Stomach smooth muscle (tissue), 2 donors: ENCODE measurements around the gene ZNF584.
"Not testable (repeated sequence)": the region's sequence is repeated elsewhere in the genome, so short reads cannot be mapped to it uniquely, and the experiment has no call there.

Source experiments
- H3K27ac ChIP-seq: one replicate; pipeline ENCODE4 v1.7.0; 2013; ENCODE audit warnings: mild to moderate bottlenecking, low read length, inconsistent platforms
- H3K27me3 ChIP-seq, 2 donors: one replicate each; pipeline ENCODE4 v1.7.0; 2013; ENCODE audit warnings: low read length in 2 of 2; ENCODE audit not compliant: insufficient read depth in 2 of 2, control insufficient read depth in 1 of 2
- H3K36me3 ChIP-seq, 2 donors: one replicate each; pipeline ENCODE4 v1.7.0; 2013; ENCODE audit warnings: low read length in 2 of 2; ENCODE audit not compliant: control insufficient read depth in 2 of 2, insufficient read depth in 2 of 2
- H3K4me1 ChIP-seq: one replicate; pipeline ENCODE4 v1.7.0; 2013; ENCODE audit warnings: low read length; ENCODE audit not compliant: control insufficient read depth, insufficient read depth
- H3K4me3 ChIP-seq, 2 donors: one replicate each; pipeline ENCODE4 v1.7.0; 2013; ENCODE audit warnings: low read length in 2 of 2
- H3K9ac ChIP-seq, 2 donors: one replicate each; pipeline ENCODE4 v1.7.0; 2013; ENCODE audit warnings: low read length in 2 of 2, mild to moderate bottlenecking in 1 of 2
- H3K9me3 ChIP-seq, 2 donors: one replicate each; pipeline ENCODE4 v1.7.0; 2013; ENCODE audit warnings: low read length in 2 of 2; ENCODE audit not compliant: control insufficient read depth in 2 of 2
- donor health status: healthy.
- donor health status: Pancreatic carcinoma.

ZNF584 gene

GRCh38 chr19:58449980-58450379 lies 41.5 kb downstream of the ZNF584 start:
- H3K27ac ChIP-seq, H3K27me3 ChIP-seq, H3K4me3 ChIP-seq, H3K4me1 ChIP-seq, H3K36me3 ChIP-seq, H3K9ac ChIP-seq, H3K9me3 ChIP-seq: not testable (repeated sequence)

- Histone ChIP-seq H3K36me3 (peaks cover 0 to 6% of the 10 kb centered on the region in 2 donors), H3K4me3 (peak overlapping the region; percentile 66 to 87), H3K27ac (no peak overlapping the region), H3K27me3 (no peaks in the 10 kb centered on the region), H3K4me1 (peaks cover 6% of the 10 kb centered on the region), H3K9ac (peak overlapping the region in 1 of 2 donors; percentile 77), H3K9me3 (no peaks in the 10 kb centered on the region)
Measured at GRCh38 chr19:58450856-58451357, 42.5 kb downstream of the ZNF584 start.

GRCh38 chr19:58451358-58452101 lies 43.1 kb downstream of the ZNF584 start, which contains the start of gene ZNF324B:
Gene ZNF324B (plus strand): TSS chr19:58451622. CDS start chr19:58453702, 2,080 bp downstream.
- Histone ChIP-seq H3K9ac (peak within 1 kb of the TSS; percentile 64 to 77), H3K36me3 (peaks cover 3 to 12% of the 10 kb centered on the region in 2 donors), H3K27ac (no peak within 1 kb of the TSS), H3K4me3 (peak within 1 kb of the TSS; percentile 66 to 87), H3K4me1 (peaks cover 6% of the 10 kb centered on the region), H3K27me3 (no peaks in the 10 kb centered on the region), H3K9me3 (no peaks in the 10 kb centered on the region)

- H3K27ac ChIP-seq: no peak overlapping the region
- H3K4me3 ChIP-seq: no peak overlapping the region
- no peaks in the 10 kb centered on the region for H3K9me3 ChIP-seq
- H3K27me3 ChIP-seq: no peaks in the 10 kb centered on the region
- no peak overlapping the region for H3K9ac ChIP-seq
- H3K36me3 ChIP-seq: peaks cover 4 to 19% of the 10 kb centered on the region in 2 donors
- peaks cover 6% of the 10 kb centered on the region for H3K4me1 ChIP-seq
Measured at GRCh38 chr19:58453743-58454142, 45.3 kb downstream of the ZNF584 start.

GRCh38 chr19:58455306-58455705 lies 46.9 kb downstream of the ZNF584 start:
- no peaks in the 10 kb centered on the region for H3K27me3 ChIP-seq
- H3K9me3 ChIP-seq: no peaks in the 10 kb centered on the region
- H3K36me3 ChIP-seq: peaks cover 4 to 19% of the 10 kb centered on the region in 2 donors
- H3K4me3 ChIP-seq: no peak overlapping the region
- peaks cover 6% of the 10 kb centered on the region for H3K4me1 ChIP-seq
- H3K27ac ChIP-seq: no peak overlapping the region
- H3K9ac ChIP-seq: no peak overlapping the region

GRCh38 chr19:58456111-58456510 lies 47.7 kb downstream of the ZNF584 start:
- H3K9ac ChIP-seq: no peak overlapping the region
- H3K4me3 ChIP-seq: no peak overlapping the region
- no peak overlapping the region for H3K27ac ChIP-seq
- H3K27me3 ChIP-seq: no peaks in the 10 kb centered on the region
- H3K36me3 ChIP-seq: peaks cover 4 to 19% of the 10 kb centered on the region in 2 donors
- H3K9me3 ChIP-seq: no peaks in the 10 kb centered on the region
- peaks cover 2% of the 10 kb centered on the region for H3K4me1 ChIP-seq

GRCh38 chr19:58460039-58460438 lies 51.6 kb downstream of the ZNF584 start:
- peaks cover 4 to 13% of the 10 kb centered on the region in 2 donors for H3K36me3 ChIP-seq
- no peaks in the 10 kb centered on the region for H3K9me3 ChIP-seq
- no peak overlapping the region for H3K27ac ChIP-seq
- H3K4me3 ChIP-seq: no peak overlapping the region
- no peak overlapping the region for H3K9ac ChIP-seq
- H3K4me1 ChIP-seq: no peaks in the 10 kb centered on the region
- no peaks in the 10 kb centered on the region for H3K27me3 ChIP-seq

- Histone ChIP-seq H3K27me3 (no peaks in the 10 kb centered on the region), H3K4me1 (peaks cover 12% of the 10 kb centered on the region), H3K9me3 (no peaks in the 10 kb centered on the region), H3K27ac (peak overlapping the region; percentile 41), H3K36me3 (peaks cover 9 to 11% of the 10 kb centered on the region in 2 donors), H3K4me3 (peak overlapping the region; percentile 86 to 88), H3K9ac (peak overlapping the region; percentile 51 to 60)
Measured at GRCh38 chr19:58466089-58466759, 57.8 kb downstream of the ZNF584 start.

GRCh38 chr19:58466760-58467589 lies 58.5 kb downstream of the ZNF584 start, which contains the start of gene ZNF324:
Gene ZNF324 (plus strand): TSS chr19:58467080. CDS start chr19:58469186, 2,106 bp downstream.
- Histone ChIP-seq H3K4me3 (peak within 1 kb of the TSS; percentile 86 to 88), H3K4me1 (peaks cover 12% of the 10 kb centered on the region), H3K27ac (peak within 1 kb of the TSS; percentile 41), H3K9ac (peak within 1 kb of the TSS; percentile 78 to 83), H3K9me3 (no peaks in the 10 kb centered on the region), H3K27me3 (no peaks in the 10 kb centered on the region), H3K36me3 (peaks cover 9 to 12% of the 10 kb centered on the region in 2 donors)
